HG03095 (cell line): ENCODE measurements around the gene TRIP13.

ENCODE experiments used
- ATAC-seq: cut with Tn5 transposase; IDR thresholded peaks from one replicate; pipeline ENCODE4 v1.9.1; 2021; ENCODE audit warnings: moderate library complexity; ENCODE audit not compliant: unreplicated experiment

The TRIP13 gene

DNA sequence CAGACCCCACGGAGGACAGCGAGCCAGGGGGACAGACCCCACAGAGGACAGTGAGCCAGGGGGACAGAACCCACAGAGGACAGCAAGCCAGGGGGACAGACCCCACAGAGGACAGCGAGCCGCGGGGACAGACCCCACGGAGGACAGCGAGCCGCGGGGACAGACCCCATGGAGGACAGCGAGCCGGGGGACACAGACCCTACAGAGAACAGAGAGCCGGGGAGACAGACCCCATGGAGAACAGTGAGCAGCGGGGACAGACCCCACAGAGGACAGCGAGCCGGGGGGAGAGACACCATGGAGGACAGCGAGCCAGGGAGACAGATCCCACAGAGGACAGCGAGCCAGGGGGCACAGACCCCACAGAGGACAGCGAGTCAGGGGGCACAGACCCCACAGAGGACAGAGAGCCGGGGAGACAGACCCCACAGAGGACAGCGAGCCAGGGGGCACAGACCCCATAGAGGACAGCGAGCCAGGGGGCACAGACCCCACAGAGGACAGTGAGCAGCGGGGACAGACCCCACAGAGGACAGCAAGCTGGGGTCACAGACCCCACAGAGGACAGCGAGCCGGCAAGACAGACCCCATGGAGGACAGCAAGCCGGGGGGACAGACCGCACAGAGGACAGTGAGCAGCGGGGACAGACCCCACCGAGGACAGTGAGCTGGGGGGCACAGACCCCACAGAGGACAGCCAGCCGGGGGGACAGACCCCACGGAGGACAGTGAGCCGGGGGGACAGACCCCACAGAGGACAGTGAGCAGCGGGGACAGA is 37.5 kb upstream of the TRIP13 start:
- ATAC-seq: no peak

DNA sequence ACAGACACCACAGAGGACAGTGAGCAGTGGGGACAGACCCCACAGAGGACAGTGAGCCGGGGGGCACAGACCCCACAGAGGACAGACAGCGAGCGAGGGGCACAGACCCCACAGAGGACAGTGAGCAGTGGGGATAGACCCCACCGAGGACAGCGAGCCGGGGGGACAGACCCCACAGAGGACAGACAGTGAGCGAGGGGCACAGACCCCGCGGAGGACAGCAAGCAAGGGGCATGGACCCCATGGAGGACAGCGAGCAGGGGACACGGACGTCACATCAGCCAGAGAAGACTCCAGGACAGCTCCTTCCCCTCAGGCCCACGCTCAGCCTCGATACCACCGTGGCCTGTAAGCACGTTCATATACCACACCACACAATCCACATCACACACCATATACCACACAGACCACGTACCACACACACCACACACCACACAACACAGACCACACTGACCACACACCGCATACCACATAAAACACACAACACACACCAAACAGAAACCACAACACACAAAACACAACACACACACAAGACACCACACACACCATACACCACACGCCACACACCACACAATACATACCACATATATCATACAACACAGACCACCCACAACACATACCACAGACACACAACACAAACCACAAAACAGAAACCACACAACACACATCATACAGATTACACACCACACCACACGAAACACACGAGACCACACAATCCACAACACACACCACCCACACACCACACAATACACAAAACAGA is 36.7 kb upstream of the TRIP13 start:
- no peak for ATAC-seq

DNA sequence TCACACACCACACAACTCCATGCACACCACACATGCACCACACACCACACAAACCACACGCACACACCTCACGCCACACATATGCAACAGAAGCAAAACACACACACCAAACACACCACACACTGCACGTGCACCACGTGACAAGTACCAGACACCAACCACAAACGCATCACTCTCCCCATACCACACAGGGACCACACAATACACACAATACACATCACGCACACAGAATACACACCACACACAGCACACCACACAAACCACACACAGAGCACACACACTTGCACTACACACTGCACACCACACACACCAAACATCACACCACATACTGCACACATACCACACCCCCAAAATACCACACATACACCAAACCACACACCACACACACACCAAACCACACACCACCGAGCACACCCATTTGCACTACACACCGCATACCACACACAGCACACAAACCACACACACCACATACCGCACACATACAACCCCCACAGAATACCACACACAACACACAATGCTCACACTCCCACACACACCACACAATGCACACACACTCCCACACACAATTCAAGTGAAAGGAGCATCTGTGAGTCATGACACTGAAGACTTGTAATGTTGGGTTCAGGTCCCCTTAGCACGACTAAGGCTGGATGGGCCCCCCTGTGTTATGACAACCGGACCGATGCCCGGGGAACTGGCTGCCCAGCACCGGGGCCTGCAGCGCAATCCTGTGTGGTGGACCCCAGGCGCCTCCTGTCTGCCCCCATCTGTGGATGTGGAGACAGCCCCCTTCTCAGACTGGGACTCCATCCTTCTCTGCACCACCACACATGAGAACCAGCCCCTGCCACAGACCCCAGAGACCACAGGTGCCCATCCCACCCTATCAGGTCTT is 35.9 kb upstream of the TRIP13 start:
- ATAC-seq: no peak

DNA sequence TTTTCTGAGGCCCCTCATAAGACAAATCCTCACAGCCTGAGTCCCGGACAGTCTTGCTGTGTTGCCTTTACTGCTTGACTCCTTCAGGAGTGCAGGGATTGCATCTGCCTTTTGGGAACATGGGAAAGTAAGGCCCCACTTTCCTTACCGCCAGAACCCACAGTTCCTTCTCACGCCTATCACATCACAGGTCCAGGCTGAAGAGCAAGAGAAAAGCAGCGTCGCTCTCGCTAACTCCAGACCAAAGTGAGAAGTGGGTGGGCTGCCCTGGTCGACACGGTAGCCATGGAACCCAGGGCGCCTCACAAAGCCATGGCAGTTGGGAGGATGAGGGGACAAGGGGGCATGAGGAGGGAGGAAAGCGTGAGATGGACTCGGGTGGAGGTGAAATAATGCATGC is 34.0 kb upstream of the TRIP13 start:
- no peak for ATAC-seq

DNA sequence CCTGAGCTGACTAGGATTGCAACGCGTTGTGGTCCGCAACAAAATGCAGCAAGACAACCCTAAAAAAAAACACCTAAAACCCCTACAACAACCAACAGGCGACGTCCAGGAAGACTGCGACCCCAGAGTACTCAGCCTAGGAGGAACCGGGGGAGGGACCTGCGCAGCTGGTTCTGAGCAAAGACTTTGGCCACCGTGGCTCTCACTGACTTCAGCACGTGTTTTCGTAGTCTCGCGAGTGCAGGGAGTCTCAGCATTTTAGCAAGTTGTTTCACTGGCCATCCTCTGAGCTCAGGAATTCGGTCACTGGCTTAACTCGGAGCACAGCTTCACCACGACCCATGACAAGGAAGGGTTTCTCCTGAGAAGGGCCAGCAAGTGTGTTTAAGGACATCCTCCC is 33.3 kb upstream of the TRIP13 start:
- ATAC-seq: no peak

DNA sequence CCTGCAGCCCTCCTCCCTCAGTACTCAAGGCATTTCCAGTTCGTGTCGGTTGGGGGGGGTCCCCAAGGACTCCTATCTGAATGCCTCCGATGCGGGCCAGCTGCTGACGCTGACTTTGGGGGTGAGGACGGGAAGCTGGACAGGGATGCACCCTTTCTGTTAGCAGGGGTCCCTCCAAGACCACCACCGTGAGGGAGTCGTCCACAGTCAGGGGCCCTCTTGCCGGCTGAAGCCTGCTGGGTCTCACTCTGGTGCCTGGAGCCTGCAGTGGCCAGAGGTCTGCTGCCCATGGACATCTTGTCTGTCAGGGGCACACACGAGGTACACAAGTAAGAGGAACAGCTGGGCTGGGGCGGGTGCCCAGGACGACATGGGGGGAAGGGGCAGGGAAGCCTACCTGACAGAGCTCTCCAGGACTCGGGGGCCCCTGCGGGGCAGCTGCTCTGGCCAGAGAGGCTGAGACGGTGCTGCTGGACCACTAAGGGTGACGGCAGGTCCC is 32.8 kb upstream of the TRIP13 start:
- ATAC-seq: no peak

DNA sequence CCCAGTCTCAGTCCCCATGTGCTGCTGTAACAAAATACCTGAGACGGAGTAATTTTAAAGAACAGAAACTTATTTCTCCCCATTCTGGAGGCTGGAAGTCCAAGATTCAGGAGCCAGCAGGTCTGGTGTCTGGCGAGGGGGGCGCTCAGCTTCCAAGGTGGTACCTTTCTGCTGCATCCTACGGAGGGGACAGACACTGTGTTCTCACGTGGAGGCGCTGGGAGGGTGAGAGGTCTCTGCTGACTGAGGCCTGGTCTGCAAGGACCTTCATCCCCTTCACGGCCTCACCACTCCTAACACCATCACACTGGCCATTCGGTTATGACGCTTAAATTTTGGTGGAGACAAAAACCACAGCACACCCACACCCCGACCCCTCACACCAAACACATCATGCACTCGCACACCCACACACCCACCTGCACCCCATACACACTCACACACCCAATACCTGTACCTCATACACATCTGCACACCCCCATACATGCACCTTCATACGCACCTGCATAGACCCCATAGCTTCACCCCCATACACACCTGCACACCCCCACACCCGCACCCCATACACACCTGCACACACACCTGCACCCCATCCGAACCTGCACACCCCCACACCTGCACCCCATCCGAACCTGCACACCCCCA is 32.1 kb upstream of the TRIP13 start:
- ATAC-seq: no peak

DNA sequence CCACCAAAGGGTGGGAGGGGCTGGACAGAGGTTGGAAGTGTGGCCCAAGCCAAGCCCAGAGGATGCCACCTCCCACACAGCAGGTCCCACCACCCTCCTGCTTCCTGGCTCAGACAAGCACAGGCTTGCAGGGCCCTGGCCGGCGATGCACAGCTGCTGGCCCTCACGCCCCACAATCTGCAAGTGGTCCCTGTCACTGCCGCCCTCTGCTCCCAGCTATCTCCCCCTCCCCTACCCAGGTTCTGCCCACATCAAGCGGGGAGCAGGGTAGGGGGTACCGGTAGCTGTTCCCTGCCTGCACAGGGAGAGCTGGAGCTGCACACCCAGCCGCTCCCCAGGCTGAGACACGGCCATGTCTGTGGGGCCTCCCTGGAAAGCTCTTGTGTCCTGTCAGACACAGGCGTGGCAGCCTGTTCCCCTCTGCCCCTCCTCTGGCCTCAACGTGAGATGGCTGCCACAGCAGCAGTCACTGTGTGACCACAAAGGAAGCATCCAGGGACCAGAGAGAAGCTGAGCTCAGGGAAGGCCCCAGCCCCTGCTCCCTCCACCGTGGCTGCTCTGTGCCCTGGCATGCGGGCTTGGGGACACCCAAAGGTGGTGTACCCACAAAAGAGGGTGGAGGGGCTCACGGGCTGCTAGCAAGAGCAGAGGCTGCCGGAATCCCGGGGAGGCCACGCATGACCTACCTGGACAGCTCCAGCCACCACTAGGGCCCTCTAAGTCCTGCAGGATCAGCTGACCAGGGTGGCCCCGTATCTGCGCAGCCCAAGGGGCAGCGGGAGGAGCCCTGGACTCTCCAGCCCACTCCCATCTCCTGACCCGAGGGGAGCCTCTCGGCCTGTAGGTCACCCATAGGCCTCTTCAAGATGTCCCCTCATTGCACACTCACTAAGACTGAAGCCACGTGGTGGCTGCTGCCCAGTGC is 31.0 kb upstream of the TRIP13 start:
- no peak for ATAC-seq

DNA sequence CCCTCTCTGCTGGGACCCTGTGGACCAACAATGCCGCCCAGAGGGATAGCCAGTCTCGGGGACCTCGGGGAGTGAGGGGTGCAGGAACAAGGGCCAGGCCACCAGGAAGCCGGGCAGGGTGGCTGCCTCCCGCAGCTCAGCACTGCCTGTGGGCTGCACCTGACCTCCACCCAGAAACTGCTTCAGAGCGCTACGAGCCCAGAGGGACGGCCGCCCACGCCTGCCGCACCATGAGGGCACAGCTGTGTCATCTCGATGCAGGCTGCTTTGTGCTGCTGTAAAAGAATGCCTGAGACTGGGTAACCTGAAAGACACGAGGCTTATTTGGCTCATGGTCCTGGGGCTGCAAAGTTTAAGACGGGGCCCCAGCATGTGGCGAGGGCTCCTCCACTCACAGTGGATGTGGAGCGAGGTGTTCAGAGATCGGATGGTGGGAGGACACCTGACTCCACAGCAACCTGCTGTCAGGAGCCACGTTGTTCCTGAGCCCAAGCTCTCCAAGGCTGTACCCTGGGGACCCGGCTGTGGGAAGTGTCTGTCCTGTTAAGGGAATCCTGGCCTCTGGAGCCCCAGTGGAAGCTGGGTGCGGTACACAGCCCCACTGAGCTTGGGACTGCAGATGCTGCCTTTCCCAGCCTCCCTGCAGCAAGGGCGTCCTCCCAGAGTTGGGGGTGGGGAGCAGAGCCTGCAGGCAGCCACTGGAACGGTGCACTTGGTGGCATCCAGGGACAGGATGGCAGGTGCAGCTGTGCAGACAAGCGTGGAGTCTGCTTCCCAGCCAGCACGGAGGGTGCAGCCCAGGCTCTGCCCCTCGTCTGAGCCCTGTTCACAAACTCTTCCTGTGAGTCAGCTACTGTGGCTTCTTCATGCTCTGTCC is 30.1 kb upstream of the TRIP13 start:
- ATAC-seq: no peak

DNA sequence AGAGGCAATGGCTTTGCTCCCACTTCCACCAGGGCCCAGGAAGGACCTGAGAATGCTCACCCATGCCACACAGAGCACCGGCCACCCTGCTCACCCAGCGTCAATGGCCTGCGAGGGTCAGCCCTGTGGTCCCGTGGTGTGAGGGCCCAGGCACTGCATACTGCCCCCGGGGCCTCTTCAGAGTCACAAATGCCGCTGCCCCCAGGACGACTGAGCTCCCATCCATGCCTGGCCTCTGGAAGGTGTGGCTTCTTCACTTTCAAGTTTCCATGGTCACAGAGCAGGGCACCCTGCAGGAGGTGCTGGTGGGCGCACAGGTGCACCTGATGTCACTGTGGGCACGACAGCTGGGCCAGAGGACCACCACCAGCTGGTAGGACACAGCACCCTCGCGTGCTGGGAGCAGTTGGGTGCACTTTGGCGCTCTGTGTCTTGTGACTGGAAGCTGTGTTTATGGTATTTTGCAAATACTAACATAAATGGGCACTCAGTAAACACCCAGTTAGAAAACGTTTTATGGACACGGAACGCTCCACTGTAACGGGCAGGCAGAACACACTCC is 29.4 kb upstream of the TRIP13 start:
- ATAC-seq: no peak

DNA sequence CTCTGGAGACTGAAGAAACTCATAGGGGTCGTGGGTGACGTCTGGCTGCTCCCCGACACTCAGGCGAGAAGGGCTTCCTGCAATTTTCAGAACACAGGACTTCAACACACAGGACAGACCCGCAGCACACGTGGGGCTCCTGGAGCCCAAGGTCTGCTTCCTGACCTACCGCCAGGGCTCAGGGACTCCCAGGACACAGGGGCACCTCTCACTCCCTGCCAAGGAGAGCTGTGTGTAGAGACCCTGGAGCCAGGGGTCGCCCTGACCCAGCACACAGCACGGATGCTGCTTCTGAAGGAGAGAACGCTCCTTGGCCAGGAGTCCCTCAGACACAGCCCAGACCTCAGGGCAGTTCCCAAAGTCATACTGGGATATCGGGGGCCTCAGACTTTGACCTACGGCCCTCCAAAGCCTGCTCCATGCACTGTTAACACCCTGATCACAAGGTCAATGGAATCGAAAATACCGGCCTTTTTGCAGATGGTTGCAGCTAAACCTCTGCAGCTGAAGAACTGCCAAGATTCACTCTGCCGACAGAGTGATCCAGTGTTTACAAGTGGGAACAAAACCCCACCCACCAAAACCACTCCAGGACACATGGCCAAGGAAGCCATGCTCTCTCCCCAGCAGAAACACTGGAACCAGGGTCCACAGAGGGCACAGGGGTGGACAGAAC is 28.1 kb upstream of the TRIP13 start:
- no peak for ATAC-seq

DNA sequence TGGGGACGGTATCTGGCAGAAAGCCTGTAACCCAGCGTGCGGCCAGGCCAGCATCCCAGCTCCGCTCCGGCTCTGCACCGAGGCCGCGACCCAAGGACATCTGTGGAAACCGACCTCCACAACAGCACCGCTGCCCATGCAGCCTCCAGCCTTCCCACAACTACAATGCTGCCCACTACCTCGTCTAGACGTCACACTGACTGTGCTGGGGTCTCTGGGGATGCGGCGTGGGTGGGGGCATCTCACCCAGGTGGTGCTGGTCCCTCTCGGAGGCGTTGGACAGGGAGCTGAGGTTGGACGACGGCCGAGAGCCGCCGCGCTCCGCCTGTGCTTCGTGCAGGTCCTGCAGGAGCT is 27.5 kb upstream of the TRIP13 start:
- no peak for ATAC-seq

DNA sequence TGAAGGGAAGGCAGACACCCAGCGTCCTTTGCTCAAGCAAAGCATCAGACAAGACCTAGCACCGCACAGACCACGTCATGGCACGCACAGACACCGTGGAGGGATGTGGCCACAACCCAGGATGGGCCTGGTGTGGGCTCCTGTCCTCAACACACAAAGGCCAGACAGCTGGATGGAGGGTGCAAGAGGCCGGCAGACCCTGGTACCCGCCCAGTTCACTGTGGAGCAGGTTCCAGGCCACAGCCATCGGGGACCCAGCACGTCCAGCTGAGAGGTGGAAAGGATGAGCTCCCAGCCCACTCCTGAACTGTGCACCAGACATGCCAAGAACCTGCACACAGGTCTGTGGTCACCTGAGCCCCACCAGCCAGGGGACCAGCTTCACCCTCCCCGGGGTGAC is 26.9 kb upstream of the TRIP13 start:
- ATAC-seq: no peak

DNA sequence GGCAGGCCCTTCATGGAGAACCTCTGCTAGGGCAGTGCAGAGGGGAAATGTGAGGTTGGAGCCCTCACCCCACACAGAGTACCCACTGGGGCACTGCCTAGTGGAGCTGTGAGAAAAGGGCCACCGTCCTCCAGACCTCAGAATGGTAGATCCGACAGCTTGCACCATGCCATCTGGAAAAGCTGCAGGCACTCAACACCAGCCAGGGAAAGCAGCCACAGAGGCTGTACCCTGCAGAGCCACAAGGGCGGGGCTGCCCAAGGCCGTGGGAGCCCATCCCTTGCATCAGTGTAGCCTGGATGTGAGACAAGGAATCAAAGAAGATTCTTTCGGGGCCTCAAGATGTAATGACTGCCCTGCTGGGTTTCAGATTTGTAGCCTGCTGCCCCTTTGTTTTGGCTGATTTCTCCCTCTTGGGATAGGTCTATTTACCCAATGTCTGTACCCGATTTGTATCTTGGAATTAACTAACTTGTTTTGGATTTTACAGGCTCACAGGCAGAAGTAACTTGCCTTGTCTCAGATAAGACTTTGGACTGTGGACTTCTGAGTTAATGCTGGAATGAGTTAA is 25.3 kb upstream of the TRIP13 start:
- ATAC-seq: no peak

DNA sequence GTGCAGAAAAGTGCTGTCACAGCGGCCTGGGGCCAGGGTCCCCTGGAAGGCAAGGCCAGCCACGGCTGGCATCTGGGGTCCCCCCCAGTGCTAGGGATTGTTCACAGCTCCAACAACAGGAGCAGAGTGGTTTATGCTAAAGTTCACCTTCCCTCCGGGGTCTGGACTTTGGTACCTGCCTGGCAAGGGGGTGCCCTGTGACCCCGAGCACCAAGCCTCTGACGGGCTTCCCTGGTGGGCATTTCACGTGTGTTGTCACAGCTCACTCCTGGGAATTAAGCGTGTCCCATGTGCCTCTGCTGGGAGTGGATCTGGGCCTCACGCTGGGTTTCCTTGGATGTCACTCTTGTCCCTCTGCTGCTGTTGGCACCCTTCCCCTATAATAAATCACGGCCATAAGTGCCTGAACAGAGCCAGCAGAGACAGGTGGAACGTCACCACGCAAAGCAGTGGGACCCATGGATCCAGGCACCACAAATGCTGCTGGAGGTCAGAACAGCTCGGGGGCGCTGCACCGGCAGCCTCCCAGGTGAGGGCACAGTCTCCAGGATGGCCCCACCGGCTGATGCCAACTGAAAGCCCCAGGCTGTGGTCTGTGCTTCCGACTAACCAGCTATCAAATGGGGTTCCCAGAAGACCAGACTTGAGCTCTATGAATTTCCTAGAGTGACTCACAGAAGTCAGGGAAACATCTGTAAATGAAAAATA is 24.1 kb upstream of the TRIP13 start:
- ATAC-seq: no peak

DNA sequence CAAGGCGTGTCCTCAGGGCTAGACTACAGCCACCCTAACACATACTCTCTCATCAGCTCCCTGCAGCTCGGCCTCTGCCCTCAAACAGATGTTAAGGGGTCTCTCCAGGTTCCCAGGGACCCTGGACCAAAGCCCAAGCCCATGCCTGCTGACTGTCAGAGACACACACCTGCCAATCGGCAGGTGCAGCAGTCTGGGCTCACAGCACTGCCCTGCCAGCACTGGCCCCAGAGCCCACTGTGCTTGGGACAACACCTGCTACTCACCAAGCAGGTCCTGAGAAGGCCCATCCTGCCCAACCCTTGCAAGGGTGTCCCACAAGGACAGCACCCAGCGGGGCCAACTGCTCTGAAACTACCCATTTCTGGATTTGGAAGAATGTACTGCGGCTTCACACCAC is 21.7 kb upstream of the TRIP13 start:
- ATAC-seq: no peak
